ENCODE data around the gene EFCAB13.

GRCh38 chr17:47323382-47324223 lies at the start of gene EFCAB13:
- TF ChIP-seq CTCF (IDR thresholded peaks at IDR 0.05) (peak in 3 of 6 experiments; percentile 31 to 41 (median 35)), POLR2A (IDR thresholded peaks at IDR 0.05) (peak; percentile 86)
